NK-92 treated with Interleukin-12 subunit alpha and Interleukin-12 subunit beta, amount 100 ng/mL, for 24 hours (cell line): ENCODE results near the gene GNG12.
"Not testable (repeated sequence)": the region's sequence is repeated elsewhere in the genome, so short reads cannot be mapped to it uniquely, and the experiment has no call there.

ENCODE experiments used
- DNase-seq: peaks from one replicate; lab custom pipeline; 2025; lab: John Stamatoyannopoulos, UW

GNG12 gene

DNA sequence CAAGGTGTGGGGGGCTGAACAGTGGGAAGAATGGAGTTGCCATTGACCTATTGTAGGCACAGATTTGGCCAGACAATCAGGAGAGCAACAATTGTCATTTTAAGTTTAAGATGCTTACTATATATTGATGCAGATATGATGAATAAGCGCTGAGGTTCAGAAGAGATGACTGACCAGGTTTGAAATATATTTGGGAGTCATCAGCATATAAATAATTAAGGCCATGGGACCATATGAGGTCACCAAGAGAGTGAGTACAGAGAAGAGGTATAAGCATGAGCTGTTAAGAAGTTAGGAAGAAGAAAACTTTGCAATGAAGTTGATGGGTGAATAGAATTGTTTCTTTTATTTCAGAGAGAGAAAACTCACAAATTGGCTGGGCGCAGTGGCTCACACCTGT, 152.8 kb downstream of the GNG12 start:
- DNase-seq: no peak

DNA sequence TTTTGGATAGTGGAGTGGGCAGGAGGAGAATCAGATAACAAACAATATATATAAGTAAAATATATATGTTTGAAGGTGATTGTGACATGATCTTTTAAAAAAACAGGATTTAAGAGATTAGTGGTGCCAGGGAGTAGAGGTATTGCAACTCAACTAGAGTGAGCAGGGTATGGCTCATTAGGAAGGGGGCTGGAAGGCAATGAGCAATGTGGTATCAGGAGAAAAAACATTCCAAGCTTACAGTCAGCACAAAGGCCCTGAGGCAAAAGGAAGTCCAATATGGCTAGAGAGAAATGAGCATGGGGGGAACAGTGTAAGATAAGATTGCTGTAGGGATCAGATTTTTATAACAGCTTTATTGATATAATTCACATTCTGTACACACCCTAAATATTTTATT, 153.6 kb downstream of the GNG12 start:
- DNase-seq: no peak

DNA sequence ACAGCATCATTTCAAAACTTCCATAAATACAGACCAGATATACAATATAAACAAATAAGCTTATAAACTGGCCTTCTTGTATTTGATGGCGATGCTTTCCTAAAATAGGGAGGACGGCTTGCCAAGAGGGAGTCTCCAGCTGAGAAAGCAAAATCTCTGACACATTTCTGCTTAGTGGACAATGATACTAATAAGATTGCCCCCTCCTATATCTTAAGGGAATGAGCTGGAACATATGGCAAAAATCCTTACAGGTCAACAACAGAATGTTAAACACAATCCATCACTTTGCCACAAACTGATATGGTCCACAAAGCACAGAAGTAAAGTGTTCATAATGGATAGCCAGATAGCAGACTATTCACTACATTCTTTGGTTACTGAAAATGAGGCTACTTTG, 155.3 kb downstream of the GNG12 start:
- DNase-seq: no peak

DNA sequence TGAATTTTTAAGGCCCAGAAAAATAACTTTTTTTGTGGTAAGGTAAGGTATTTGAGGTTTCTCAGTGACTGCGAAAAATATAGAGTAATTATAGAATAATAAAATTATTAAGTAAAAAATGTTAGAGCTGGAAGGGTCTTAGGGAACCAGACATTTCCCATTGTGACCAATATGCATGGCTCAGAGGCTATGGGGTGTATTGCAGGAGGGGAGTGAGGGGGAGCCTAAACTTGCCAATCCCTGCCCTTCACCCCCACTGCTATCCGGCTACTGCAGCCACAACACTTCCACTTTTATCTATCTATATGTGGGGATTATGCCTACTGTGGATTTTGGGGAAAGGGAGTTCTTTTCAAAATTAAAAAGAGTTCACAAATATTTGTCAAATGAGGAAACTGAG, 155.9 kb downstream of the GNG12 start:
- no peak for DNase-seq

DNA sequence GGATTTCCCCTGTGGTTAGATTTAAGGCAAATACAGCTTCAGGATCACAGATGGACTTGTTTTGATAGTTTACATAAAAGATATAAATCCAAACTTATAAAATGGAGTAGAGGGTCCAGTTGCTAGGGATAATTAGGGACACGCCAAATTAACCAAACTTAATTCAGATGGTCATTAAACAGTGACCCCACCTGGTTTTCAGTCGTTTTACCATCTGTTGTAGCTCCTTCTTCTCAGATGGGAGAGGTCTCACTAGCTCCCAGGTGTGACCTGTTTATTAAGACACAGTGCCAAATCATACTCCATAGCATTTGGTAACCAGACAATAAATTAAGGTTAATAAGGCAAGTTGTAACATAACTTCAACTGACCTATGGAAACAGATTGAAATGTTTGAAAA, 156.3 kb downstream of the GNG12 start:
- DNase-seq: no peak

DNA sequence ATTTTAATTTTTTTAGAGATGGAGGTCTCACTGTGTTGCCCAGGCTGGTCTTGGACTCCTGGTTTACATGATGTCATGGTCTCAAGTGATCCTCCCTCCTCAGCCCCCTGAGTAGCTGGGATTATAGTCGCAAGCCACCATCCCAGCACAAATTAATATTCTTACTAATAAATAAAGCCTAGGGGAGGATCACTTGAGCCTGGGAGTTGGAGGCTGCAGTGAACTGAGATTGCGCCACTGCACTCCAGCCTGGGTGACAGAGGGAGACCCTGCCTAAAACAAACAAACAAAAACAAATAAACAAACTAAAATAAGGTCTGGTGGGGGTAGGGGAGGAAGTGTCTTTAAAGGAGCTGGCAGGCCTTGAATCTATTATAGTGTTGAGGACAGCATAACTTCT, 157.0 kb downstream of the GNG12 start:
- no peak for DNase-seq

DNA sequence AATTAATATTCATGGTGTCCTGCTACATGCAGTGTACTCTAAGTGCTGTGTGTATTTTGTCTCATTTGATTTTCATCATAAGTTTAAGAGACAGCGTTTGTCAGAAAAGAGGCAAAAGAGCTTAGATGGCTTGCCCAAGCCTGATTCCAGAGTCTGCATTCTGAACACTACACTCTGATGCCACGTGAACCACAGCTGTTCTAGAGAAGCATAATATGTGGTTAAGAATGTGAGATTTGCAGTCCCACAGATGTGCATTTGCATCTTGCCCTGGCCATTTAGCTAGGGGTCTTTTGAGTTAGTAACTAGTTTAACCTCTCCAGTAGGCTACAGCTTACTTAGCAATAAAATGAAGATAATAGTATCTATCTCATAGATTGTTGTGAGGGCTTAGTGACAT, 157.5 kb downstream of the GNG12 start:
- no peak for DNase-seq

DNA sequence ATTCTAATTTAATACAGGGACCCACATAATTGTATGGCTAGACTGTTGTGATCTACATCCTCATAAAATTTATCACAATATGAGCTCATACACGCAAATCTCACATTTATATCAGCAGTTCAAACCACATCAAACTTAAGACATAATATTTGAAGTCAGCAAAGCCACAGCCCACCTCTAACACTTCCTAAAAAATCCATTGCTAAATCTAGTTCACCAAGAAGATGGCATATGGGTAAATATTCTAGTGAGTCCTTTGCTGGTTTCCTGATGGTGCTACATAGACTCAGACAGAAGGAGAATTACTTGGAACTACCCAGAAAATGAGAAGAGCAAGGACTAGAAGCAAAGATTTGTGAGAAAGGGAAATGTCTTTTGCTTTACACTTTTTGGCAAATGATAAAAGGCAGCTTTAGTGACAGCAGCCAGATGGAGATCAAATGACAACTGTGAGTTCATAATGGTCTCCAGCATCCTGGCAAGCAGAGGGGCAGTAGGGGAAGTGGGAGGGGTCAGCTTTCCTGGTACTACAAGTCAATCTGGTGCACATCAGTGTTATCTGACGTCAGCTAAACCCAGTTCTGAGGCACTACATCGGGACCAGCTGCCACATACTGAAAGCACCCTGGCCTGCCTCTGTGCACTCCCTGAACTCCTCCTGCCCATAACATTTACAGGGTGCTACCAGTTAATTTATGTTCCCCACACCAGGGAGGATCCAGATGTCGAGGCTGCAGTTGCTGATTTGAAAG, 158.8 kb downstream of the GNG12 start:
- DNase-seq: no peak

DNA sequence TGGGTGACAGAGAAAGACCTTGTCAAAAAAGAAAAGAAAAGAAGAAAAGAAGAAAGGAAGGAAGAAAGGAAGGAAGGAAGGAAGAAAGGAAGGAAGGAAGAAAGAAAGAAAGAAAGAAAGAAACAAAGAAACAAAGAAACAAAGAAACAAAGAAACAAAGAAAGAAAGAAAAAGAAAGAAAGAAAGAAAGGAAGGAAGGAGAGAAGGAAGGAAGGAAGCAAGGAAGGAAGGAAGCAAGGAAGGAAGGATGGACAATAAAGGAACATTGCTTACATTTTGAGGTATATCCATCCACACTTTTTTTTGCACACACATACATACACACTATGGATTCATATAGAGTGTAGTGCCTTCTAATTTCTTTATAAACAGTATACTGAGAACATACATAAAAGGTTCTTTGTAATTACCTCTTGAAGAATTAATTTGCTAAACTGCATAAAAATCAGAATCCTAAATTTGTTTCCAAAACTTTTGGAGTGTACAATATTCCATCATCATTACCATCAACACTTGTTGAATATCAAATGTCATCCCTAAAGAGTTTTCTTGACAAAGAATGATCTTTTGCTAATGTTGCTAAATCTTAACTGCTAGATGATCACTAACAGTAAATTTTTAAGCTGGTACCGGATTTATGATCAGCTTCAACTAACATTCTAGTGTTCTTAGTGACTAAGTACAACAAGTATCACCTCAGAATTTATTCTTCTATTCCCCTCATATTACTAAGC, 159.6 kb downstream of the GNG12 start:
- no peak for DNase-seq

DNA sequence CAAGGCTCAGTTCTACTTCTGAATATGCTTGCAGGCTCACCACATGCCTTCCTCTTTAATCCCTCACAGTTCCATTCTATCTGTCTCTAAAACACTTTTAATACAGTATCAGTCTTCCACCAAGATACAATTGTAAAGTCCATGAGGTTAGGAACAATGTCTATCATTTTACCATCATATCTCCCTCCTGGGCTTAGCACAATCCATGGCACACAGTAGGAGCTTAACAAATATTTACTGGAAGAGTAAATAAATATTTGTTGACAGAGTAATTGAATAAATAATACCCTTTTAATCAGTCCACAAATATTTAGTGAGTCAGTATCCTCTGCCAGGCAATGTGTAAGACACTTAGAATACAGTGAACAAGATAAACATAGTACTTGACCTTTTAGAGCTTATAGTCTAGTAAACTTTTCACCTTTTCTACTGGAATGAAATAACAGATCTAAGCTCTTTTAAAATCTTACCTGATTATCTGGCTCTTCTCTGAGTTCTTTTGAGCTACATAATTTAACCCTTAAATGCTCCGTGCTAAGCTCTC, 160.9 kb downstream of the GNG12 start:
- no peak for DNase-seq

DNA sequence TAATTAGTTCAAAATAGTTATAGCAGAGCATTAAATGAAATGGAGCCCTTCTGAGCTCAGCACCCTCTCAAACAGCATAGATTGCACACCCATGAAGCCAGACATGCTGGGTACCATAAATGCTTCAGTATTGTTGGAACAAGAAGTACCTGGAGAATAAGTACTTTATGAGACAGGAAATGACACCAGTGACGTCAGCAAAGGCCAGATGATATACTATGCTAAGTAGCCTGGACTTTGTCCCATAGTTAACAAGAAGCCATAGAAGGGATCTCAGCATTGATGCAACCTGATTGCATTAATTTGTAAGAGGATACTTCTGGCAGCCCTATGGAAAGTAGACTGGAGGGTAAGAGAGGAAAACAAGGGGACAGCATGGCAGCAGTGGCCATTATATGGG, 164.6 kb downstream of the GNG12 start:
- no peak for DNase-seq

DNA sequence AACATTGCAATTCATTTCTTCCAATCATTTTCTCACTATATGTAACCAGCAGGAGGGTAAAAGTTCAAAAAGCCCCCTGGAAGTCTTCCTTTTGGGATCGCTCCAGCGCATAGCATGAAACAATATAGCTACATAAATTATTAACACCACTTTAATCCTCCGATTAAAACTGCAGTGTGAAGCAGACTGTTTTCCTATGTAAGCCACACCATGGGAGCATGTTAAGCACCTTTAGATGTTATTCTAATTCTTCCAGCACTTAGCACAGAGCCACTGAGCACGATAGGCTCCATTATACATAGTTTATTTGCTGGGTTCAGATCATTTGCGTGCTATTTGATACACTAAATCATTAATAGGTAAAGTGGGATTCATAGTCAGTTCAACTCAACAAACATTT, 166.6 kb downstream of the GNG12 start:
- DNase-seq: no peak

DNA sequence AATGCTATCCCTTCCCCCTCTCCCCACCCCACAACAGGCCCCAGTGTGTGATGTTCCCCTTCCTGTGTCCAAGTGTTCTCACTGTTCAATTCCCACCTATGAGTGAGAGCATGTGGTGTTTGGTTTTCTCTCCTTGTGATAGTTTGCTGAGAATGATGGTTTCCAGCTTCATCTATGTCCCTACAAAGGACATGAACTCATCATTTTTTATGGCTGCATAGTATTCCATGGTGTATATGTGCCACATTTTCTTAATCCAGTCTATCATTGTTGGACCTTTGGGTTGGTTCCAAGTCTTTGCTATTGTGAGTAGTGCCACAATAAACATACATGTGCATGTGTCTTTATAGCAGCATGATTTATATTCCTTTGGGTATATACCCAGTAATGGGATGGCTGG, 168.0 kb downstream of the GNG12 start:
- DNase-seq: not testable (repeated sequence)

DNA sequence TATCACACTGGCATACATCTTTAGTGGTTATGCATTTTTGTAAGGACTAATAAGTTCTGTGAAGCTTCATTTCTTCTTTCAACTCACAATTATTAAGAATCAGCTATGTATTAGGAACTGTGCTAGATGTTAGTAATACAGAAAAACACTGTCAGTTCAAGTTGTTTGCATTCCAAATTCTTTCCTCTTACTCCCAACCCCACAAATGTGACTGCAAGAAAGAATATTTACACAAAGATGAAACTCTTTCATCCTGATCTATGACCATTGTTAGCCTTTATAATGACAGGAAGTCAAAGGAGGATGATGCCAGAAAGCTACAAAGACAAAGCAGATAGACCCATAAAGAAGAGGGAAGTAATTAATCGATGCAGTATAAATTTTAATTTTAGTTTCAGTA, 169.2 kb downstream of the GNG12 start:
- no peak for DNase-seq

DNA sequence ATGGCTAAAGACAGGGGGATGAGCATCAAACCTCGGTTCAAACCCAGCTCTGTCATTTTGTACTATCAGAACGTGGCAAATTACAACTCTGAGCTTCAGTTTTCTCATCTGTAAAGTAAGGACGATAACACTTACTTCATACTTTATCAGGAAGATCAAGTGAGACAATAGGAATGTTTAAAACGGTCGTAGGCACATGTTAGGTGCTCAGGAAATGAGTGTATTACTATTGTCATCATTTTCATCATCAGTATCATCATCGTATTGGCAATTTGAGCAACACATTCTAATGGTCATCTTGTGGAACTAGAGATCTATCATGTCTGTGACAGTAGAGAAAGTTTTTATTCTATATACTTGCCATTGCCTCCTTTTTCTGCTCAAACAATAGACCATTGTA, 170.4 kb downstream of the GNG12 start:
- DNase-seq: no peak

DNA sequence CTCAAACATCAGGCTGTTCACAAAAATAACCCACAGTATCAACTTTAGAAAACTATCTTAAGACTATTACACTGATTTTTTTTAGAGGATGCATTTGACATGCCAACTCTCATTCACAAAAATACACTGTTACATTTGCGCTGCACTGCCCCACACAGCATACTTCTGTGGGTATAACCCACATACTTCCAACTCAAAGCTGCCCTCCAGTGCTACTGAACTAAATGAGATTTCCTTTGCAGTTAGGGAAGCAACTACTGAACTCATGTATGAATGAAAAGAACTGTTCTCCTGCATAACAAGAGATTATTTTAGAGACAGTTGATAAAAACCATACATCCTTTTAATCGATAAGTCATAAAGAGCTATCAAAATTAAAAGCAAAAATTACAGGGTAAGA, 174.0 kb downstream of the GNG12 start:
- no peak for DNase-seq

DNA sequence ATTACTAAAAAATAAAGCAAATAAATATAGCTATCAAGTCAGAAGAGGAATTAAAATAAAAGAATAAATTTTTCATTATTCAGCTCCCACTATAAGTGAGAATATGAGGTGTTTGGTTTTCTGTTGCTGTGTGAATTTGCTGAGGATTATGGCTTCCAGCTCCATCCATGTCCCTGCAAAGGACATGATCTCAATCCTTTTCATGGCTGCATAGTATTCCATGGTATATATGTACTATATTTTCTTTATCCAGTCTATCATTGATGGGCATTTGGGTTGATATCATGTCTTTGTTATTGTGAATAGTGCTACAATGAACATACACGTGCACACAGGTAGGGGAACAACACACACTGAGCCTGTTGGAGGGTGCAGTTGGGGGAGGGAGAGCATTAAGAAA, 176.1 kb downstream of the GNG12 start:
- DNase-seq: not testable (repeated sequence)

DNA sequence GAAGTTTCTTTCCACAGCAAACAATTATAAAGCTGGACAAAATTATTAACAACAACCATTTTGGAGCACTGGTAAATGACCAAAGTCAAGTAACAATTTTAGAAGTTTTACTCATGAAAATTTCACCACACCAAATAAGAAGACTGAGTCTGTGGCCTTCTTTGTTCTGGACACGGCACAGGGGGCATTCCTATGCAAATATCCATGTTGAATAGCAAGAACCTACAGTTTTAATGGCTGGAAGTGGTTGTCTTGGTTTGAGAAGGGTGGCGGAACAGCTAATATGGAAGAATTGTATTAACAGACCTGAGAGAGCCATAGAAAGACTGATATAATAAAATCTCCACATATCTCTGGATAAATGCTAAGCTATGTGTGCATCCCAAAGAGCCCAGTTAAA, 177.7 kb downstream of the GNG12 start:
- no peak for DNase-seq

DNA sequence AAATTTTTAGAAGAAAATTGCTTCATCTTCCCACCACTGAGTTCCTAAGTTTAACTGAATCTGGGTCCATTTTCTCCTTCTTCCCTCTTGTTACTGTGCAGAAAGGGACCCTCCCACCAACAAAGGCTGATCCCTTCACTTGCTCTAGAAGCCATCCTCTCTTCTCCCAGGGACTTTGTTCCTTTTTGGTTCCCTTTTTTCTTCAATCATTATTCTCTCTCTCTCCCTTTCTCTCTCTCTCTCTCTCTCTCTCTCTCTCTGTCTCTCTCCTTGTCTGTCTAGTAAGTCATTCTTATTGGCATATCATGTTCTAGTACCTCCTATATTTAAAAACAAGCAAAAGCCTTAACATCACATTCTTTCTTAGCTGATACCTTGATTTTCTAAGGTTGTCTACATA, 180.0 kb downstream of the GNG12 start:
- DNase-seq: no peak

DNA sequence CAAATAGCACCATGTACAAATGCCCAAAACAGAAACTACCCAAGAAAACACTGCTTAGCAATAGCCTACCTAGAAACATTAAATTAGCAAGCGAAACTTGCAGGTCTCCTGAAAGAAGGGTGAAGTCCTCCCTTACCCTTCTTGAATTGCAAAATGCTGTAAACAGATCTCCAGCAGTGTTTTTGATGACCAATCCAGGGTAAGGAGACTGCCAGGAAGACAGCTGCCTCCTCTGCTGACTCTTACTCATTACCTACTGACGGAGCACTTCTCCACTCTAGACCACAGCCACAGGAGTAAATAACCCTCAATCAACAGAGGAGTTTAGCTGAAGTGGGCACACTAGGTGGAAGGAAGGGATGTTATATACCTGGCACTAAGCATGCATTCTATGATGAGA, 180.5 kb downstream of the GNG12 start:
- DNase-seq: no peak
